AG04449 (cell line): ENCODE measurements around the gene LRRC49.
"Not testable (repeated sequence)": the region's sequence is repeated elsewhere in the genome, so short reads cannot be mapped to it uniquely, and the experiment has no call there.

ENCODE experiments used
- CTCF ChIA-PET: fragments of 350-600 bp; formaldehyde crosslinking; extraction: SDS; loops from one replicate; lab custom pipeline; 2021; ENCODE audit warnings: antibody characterized with exemption; lab: Yijun Ruan, JAX
- POLR2A ChIA-PET: fragments of 400-600, 350-600 bp; formaldehyde crosslinking; extraction: SDS; loops from one replicate; lab custom pipeline; 2020; ENCODE audit warnings: antibody characterized with exemption, inconsistent platforms; lab: Yijun Ruan, JAX
- DNase-seq: peaks from one replicate; pipeline ENCODE4 v3.0.0-alpha.2; 2010; ENCODE audit warnings: low read depth, low spot score
- H3K4me3 ChIP-seq: 2 replicates; pipeline ENCODE4 v1.5.1; 2011; ENCODE audit warnings: low read depth, mild to moderate bottlenecking, control low read depth, low read length
- CTCF ChIP-seq: IDR thresholded peaks from one replicate; pipeline ENCODE4 v1.5.1; 2011; ENCODE audit warnings: mild to moderate bottlenecking, moderate library complexity, low read length, control low read depth, inconsistent platforms; ENCODE audit not compliant: insufficient read depth; ENCODE audit errors: missing control alignments

The LRRC49 gene

GRCh38 chr15:70974004-70974832 lies 81.6 kb downstream of the LRRC49 start:
- ChIA-PET POLR2A (no interaction called here), CTCF (interaction anchor here (0.8 to 5.8 kb wide), 25 partner anchors 9 to 827 kb away, joined by 3 to 63 read pairs (median 3); partner anchors contain the start of gene THSD4)
- no peak overlapping the region for H3K4me3 ChIP-seq
- DNase-seq: peak; percentile 49
- TF ChIP-seq CTCF: peak; percentile 20

- DNase-seq: peak; percentile 56
- no peak for TF ChIP-seq CTCF
- H3K4me3 ChIP-seq: no peak overlapping the region
- POLR2A ChIA-PET: no interaction called here
- CTCF ChIA-PET: interaction anchor here (0.8 to 5.8 kb wide), 9 partner anchors 25 to 470 kb away, joined by 3 to 63 read pairs (median 7); partner anchors contain the start of gene THSD4
These were observed 84.2 kb downstream of the LRRC49 start for GRCh38 chr15:70976851-70977250.

- CTCF ChIA-PET: interaction anchor here (1.3 kb wide), 1 partner anchor 8 kb away, joined by 3 read pairs; no protein-coding TSS in a partner anchor
- no peak overlapping the region for H3K4me3 ChIP-seq
- POLR2A ChIA-PET: no interaction called here
- DNase-seq: no peak
- TF ChIP-seq CTCF: no peak
These were observed 102.9 kb downstream of the LRRC49 start for GRCh38 chr15:70995383-70995970.

- no peak for TF ChIP-seq CTCF
- POLR2A ChIA-PET: no interaction called here
- CTCF ChIA-PET: interaction anchor here (1.1 kb wide), 1 partner anchor 13 kb away, joined by 3 read pairs; no protein-coding TSS in a partner anchor
- H3K4me3 ChIP-seq: no peak overlapping the region
- no peak for DNase-seq
These were observed 105.7 kb downstream of the LRRC49 start for GRCh38 chr15:70998319-70998718.

- H3K4me3 ChIP-seq: no peak overlapping the region
- CTCF ChIA-PET: interaction anchor here (0.8 to 2.2 kb wide), 6 partner anchors 10 to 441 kb away, joined by 3 to 16 read pairs (median 3); no protein-coding TSS in a partner anchor
- TF ChIP-seq CTCF: no peak
- POLR2A ChIA-PET: no interaction called here
- DNase-seq: peak; percentile 3
These were observed 109.7 kb downstream of the LRRC49 start for GRCh38 chr15:71002316-71002715.

- TF ChIP-seq CTCF: no peak
- CTCF ChIA-PET: interaction anchor here (1.1 to 2.2 kb wide), 4 partner anchors 8 to 440 kb away, joined by 3 to 16 read pairs (median 4); no protein-coding TSS in a partner anchor
- no peak overlapping the region for H3K4me3 ChIP-seq
- DNase-seq: peak; percentile 19
- POLR2A ChIA-PET: no interaction called here
These were observed 110.7 kb downstream of the LRRC49 start for GRCh38 chr15:71003319-71003718.

GRCh38 chr15:71004506-71004905 lies 111.9 kb downstream of the LRRC49 start:
- POLR2A ChIA-PET, H3K4me3 ChIP-seq, DNase-seq: not testable (repeated sequence)
- CTCF ChIA-PET: interaction anchor here (1.1 to 3.0 kb wide), 2 partner anchors 16 to 439 kb away, joined by 3 to 13 read pairs; no protein-coding TSS in a partner anchor
